ENCODE data around the gene SULF2. TPM values are rescaled to one million over a fixed set of nuclear protein-coding genes. Genes with fewer than 3 reads are reported as not detected.
"Not testable (repeated sequence)": the region's sequence is repeated elsewhere in the genome, so short reads cannot be mapped to it uniquely, and the experiment has no call there.

Gene SULF2
- polyA plus RNA-seq, 1 donor from 2014 or later = 1.7 TPM

- H3K4me1 Mint-ChIP-seq = peaks cover 0 to 2% (median 0%) of the 10 kb centered on the region in 3 donors
- H3K27ac Mint-ChIP-seq = peak overlapping the region in 1 of 3 donors; percentile 18
- peaks cover 2% of the 10 kb centered on the region for H3K36me3 Mint-ChIP-seq
- H3K4me3 Mint-ChIP-seq = no peak overlapping the region
- peaks cover 3% of the 10 kb centered on the region for H3K27me3 Mint-ChIP-seq
- no peaks in the 10 kb centered on the region for H3K9me3 Mint-ChIP-seq
Measured at GRCh38 chr20:47795214-47795907, 10.1 kb upstream of the SULF2 start.

GRCh38 chr20:47794264-47794663 is 9.0 kb upstream of the SULF2 start:
- not testable (repeated sequence) for H3K27me3 Mint-ChIP-seq, H3K4me3 Mint-ChIP-seq, H3K9me3 Mint-ChIP-seq, H3K4me1 Mint-ChIP-seq, H3K27ac Mint-ChIP-seq, H3K36me3 Mint-ChIP-seq

- Mint-ChIP-seq H3K4me1 (peaks cover 0 to under 1% (median 0%) of the 10 kb centered on the region in 3 donors), H3K27ac (no peak overlapping the region), H3K36me3 (peaks cover 2% of the 10 kb centered on the region), H3K4me3 (no peak overlapping the region), H3K9me3 (no peaks in the 10 kb centered on the region), H3K27me3 (peaks cover 4% of the 10 kb centered on the region)
Measured at GRCh38 chr20:47792021-47792618, 6.8 kb upstream of the SULF2 start.

- Mint-ChIP-seq H3K27ac (no peak overlapping the region), H3K36me3 (peaks cover 2% of the 10 kb centered on the region), H3K4me3 (no peak overlapping the region), H3K4me1 (peaks cover under 1 to 10% (median 4%) of the 10 kb centered on the region in 3 donors), H3K9me3 (no peaks in the 10 kb centered on the region), H3K27me3 (peaks cover 10% of the 10 kb centered on the region)
Measured at GRCh38 chr20:47791084-47791599, 5.9 kb upstream of the SULF2 start.

- Mint-ChIP-seq H3K27ac (no peak overlapping the region), H3K9me3 (no peaks in the 10 kb centered on the region), H3K4me3 (no peak overlapping the region), H3K27me3 (peaks cover 13% of the 10 kb centered on the region), H3K4me1 (peaks cover 4 to 13% (median 6%) of the 10 kb centered on the region in 3 donors), H3K36me3 (peaks cover 2% of the 10 kb centered on the region)
Measured at GRCh38 chr20:47790580-47790965, 5.3 kb upstream of the SULF2 start.

- H3K4me1 Mint-ChIP-seq = peaks cover 4 to 13% (median 6%) of the 10 kb centered on the region in 3 donors
- H3K36me3 Mint-ChIP-seq = peaks cover 2% of the 10 kb centered on the region
- H3K9me3 Mint-ChIP-seq = no peaks in the 10 kb centered on the region
- H3K4me3 Mint-ChIP-seq = no peak overlapping the region
- no peak overlapping the region for H3K27ac Mint-ChIP-seq
- H3K27me3 Mint-ChIP-seq = peaks cover 13% of the 10 kb centered on the region
Measured at GRCh38 chr20:47789764-47790579, 4.7 kb upstream of the SULF2 start.

GRCh38 chr20:47789081-47789763 is 3.9 kb upstream of the SULF2 start:
- Mint-ChIP-seq H3K36me3 (peaks cover 2% of the 10 kb centered on the region), H3K4me3 (no peak overlapping the region), H3K9me3 (no peaks in the 10 kb centered on the region), H3K27me3 (peaks cover 19% of the 10 kb centered on the region), H3K4me1 (peaks cover 4 to 16% (median 11%) of the 10 kb centered on the region in 3 donors), H3K27ac (no peak overlapping the region)

GRCh38 chr20:47788741-47789080 is 3.4 kb upstream of the SULF2 start:
- Mint-ChIP-seq H3K36me3 (peaks cover 2% of the 10 kb centered on the region), H3K27me3 (peaks cover 24% of the 10 kb centered on the region), H3K27ac (no peak overlapping the region), H3K4me1 (peaks cover 4 to 21% (median 15%) of the 10 kb centered on the region in 3 donors), H3K4me3 (no peak overlapping the region), H3K9me3 (no peaks in the 10 kb centered on the region)

- H3K9me3 Mint-ChIP-seq = no peaks in the 10 kb centered on the region
- peak overlapping the region; percentile 82 to 96 (median 91) for H3K4me3 Mint-ChIP-seq
- peaks cover 34% of the 10 kb centered on the region for H3K27me3 Mint-ChIP-seq
Measured at GRCh38 chr20:47786765-47787107, 1.5 kb upstream of the SULF2 start.

GRCh38 chr20:47785854-47786764 is 828 bp upstream of the SULF2 start:
- peaks cover 4 to 25% (median 15%) of the 10 kb centered on the region in 3 donors for H3K4me1 Mint-ChIP-seq

More at GRCh38 chr20:47786765-47787107, 1.5 kb upstream of the SULF2 start:
- peak overlapping the region in 1 of 3 donors; percentile 41 for H3K27ac Mint-ChIP-seq
- peaks cover 2% of the 10 kb centered on the region for H3K36me3 Mint-ChIP-seq
- H3K4me1 Mint-ChIP-seq = peaks cover 4 to 25% (median 15%) of the 10 kb centered on the region in 3 donors

GRCh38 chr20:47784599-47785310 is 526 bp downstream of the SULF2 start:
- H3K27me3 Mint-ChIP-seq = peaks cover 32% of the 10 kb centered on the region
- H3K36me3 Mint-ChIP-seq = peaks cover 2% of the 10 kb centered on the region
- H3K4me3 Mint-ChIP-seq = peak overlapping the region in 2 of 4 donors; percentile 58 to 73
- H3K4me1 Mint-ChIP-seq = peaks cover 4 to 25% (median 15%) of the 10 kb centered on the region in 3 donors
- H3K27ac Mint-ChIP-seq = no peak overlapping the region
- H3K9me3 Mint-ChIP-seq = no peaks in the 10 kb centered on the region

More at GRCh38 chr20:47785854-47786764, 828 bp upstream of the SULF2 start:
- Mint-ChIP-seq H3K27ac (peak overlapping the region in 1 of 3 donors; percentile 41), H3K9me3 (no peaks in the 10 kb centered on the region), H3K36me3 (peaks cover 2% of the 10 kb centered on the region), H3K27me3 (peaks cover 34% of the 10 kb centered on the region), H3K4me3 (peak overlapping the region; percentile 82 to 96 (median 91))

- peaks cover 2% of the 10 kb centered on the region for H3K36me3 Mint-ChIP-seq
- H3K9me3 Mint-ChIP-seq = no peaks in the 10 kb centered on the region
- H3K27ac Mint-ChIP-seq = peak overlapping the region in 1 of 3 donors; percentile 35
Measured at GRCh38 chr20:47783828-47784598, 1.3 kb downstream of the SULF2 start.

More at GRCh38 chr20:47783828-47784598, 1.3 kb downstream of the SULF2 start:
- Mint-ChIP-seq H3K27me3 (peaks cover 35% of the 10 kb centered on the region), H3K4me1 (peaks cover 4 to 25% (median 15%) of the 10 kb centered on the region in 3 donors), H3K4me3 (peak overlapping the region; percentile 58 to 86 (median 70))
